GM19328 (cell line): ENCODE data around the gene STAC3.

Experiments used
- ATAC-seq: cut with Tn5 transposase; IDR thresholded peaks from one replicate; pipeline ENCODE4 v1.9.1; 2021; ENCODE audit warnings: mild to moderate bottlenecking, moderate library complexity; ENCODE audit not compliant: unreplicated experiment

STAC3 gene

DNA sequence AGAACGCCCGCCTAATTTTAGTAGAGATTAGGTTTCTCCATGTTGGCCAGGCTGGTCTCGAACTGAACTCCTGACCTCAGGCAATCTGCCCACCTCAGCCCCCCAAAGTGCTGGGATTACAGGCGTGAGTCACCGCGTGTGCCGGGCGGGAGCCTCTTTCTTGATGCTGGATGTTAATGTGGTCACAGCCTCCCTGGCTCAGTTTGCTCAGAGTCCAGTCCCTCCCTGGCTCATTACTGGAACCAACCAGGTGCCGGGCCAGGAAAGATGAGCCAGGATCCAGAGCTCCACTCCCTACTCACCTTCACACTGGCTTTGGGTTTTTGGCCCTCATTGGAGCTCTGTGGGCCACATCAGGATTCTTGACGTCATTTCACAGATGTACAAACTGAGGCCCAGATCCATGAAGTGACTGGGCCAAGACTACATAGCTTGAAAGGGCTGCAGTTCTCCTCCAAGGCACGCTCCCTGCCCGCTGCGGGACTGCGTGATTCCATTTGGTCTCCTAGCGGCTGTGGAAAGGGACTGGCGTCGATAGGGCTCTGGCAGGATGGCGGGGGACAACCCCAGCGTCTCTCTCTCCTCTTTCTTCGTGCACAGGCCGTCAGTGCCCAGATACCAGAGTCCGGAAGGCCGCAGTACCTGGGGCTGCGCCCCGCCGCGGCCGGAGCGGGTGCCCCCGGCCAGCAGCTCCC lies 26.6 kb downstream of the STAC3 start:
- ATAC-seq: no peak

- no peak for ATAC-seq
Observed at GRCh38 chr12:57223191-57224165, 27.5 kb downstream of the STAC3 start.

DNA sequence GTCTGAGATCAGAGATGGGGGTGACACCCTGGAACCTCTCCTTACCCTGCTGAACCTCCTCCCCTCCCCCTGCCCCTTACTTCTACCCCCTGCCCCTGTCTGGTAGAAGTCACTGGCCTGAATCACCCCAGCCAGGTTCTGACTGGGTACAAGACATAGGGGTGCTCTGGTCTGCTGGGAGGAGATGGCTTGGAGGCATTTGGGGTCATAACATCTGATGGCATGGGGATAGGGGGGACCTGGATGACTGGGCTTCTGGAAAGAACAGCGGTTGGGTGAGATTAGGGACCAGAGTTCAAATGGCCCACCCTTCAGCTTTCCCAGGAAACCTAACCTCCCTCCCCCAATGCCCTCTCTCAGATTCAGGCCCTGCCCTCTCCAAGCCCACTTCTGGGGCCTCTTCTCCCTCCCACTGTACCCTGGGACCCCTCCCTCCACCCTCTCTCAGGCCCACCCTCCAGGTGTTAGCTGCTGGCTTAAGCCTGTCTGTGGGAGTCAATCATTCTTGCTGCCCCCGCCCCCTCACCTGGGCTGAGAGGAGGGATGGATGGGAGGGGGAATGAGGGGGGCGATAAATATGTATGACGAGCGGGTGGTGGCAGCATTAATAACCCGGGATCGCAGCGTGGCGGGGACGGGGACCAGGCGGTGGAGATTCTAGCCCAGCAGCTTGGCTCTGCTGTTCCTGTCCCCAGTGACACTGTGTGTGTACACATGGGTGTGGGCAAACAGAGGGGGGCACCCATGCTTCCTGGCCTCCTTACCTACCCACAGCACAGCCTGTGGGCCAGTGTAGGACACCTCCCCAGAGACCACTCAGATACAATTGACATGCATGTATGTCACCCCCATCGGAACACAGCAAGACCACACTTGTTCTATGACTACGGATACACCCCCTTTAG lies 28.4 kb downstream of the STAC3 start:
- no peak for ATAC-seq

GRCh38 chr12:57221169-57221917 lies 29.6 kb downstream of the STAC3 start:
- ATAC-seq: no peak

- ATAC-seq: no peak
Observed at GRCh38 chr12:57220770-57221168, 30.2 kb downstream of the STAC3 start.

DNA sequence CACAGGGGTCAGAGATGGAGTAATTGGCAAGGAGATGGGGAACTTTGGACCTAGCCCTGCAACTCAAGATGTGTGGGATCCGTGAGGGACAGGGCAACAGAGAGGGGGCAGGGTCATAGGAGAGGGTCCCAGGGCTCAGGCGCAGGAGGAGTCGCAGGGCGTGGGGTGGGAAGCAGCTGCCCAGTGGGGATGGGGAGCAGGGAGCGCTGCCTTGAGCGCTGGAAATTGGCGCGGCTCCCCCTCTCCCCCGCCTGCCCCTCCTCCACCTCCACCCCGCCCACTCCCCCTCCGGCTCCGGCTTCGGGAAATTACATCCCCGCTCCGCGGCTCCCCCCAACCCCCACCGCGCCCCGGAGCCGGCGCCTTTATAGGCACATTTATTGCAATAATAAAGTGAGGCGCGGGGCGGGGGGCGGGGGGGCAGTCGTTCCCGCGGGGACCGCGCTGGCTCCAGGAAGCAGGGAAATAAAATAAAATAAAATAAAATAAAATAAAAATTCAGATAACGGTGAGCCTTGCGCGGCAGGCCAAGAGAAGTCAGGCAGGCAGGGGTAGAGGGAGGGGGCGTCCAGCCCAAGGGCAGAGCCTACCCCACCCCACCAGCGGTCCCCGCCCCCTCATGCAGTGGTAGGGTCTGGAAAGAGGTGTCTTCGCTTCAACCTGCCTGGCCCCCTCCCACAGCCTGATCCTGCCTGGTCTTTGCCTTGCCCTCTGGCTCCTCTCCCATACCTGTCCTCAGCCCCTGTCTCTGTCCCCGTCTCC lies 30.8 kb downstream of the STAC3 start:
- no peak for ATAC-seq

DNA sequence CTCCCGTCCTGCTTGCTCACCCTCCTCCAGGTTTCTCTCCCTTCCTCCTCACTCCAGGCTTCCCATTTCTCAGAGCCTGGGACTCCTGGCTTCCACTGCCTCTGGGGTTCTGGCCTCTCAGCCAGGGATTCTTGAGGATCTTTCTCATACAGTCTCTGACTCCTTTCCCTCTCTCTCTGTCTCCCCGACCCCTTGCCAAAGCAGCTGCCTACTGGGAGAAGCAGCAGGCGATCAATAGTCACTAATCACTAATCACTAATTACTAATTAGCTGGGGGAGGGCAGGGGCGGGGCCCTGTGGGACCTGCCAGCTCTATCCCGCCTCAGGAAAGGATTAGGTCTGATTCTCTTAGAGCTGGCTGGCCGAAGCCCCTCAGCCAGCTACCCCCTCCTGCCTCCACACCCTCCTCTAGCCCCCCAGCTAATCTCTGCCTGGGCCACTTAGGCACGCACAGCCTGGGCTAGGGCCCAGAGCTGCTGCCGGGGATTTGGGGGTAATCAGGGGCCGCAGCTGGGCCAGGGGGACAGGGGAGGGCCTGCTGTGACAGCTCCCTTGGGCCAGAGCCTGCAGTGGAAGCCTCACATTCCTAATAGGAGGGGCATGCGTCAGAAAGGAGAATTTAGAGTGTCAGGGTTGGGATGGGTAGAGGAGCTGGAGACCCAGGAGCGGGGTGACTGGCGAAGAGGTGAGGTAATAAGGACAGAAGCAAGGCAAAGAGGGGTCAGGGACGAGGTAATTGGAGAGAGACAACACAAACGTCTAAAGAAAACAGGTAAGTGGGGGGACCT lies 31.6 kb downstream of the STAC3 start:
- no peak for ATAC-seq

DNA sequence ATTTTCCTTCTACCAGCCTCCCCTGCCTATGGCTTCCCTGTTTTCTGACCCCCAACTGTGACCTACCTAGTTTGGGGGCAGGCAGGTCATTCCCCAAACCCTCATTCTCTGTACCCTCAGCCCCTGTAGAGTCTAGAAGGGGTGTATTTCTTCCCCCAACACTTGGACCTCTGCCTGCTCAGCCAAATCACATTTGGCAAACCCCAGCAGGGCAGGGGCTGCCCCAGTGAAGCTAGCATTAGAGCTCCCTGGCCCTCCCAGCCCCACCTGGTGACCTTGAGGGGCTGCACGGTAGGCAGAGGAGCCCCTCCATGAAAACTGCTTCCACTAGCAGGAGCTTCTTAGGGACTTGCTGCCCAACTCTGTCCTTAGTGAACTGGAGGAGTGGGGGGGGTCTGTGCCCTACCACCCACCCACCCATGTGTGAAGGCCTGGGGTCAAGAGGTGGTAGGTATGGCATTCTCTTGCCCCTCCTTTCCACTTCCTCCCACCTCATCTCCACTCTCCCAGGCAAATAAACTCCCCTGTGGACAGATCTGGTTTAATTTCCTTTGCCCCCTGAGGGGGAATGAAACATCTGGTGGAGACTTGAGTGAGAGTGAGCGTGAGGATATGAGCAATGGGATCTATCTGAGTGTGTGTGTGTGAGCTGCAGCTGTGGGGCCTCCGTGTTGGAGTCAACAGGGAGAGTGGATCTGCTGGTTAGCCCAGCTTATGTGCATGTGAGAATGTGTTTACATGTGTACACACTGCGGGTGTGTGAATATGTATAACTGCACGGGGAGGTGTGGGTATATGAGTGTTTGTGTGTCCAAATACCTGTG lies 32.7 kb downstream of the STAC3 start:
- no peak for ATAC-seq

GRCh38 chr12:57216921-57217879 lies 33.8 kb downstream of the STAC3 start:
- ATAC-seq: no peak

DNA sequence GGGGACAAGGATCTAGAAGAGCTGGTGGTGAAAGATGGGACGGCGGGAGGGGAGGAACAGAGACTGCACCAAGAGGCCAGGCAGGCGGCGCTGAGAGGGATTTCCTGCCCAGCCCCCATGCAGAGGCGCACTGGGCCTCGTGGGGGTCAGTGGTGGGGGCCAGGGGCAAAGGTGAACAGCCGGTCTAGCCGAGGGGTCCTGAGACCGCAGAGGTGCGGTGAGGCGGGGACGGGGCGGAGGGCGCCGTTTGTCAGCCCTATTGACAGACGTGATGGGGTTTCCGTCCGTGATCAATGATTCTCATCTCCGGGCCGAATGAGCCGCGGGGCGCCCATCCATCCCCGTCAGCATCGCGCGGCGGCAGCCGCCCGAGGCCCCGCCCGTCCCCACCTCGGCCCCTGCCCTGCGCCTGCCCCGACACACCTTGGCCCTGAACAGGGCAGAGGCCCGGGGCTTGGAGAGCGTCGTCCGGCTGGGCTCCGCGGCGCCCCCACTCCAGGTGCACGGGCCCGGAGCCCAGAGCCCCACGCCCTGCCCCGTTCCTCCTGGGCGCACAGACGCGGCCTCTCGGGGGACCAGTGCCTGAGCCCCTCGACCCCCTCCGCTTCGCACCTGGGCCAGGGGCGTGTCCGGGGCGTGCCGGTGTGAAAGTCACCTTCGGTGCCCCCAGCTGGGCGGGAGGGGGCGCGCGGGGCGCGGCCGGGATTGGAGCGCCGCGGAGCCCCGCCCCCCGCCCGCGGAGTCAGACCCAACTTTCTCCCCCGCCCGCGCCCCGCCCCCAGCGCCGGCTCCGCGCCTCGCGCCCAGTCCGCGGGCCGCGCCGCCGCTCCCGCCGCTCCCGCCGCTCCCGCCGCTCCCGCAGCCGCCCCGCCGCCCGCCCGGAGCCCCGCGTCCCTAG lies 34.7 kb downstream of the STAC3 start, which contains the start of gene NXPH4:
TSS of gene NXPH4 (plus strand) at position 781 of the 898 bp plus-strand sequence. CDS start 176 bp downstream, outside the sequence.
- ATAC-seq: no peak

DNA sequence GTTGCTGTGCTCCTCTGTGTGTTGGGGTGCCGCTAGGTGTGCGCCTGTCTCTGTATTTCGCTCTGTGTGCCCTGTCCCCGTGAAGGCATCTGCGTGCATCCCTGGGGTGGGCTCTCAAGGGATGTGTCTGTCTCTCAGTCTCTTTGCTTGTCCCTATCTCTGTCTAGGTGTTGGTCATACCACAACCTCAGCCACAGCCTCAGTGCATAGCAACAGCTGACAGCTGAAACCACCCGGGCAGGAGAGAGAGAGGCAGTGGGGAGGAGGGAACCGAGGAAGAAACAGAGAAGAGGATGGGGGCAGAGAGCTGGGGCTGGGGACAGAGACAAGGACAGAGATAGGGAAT lies 35.3 kb downstream of the STAC3 start:
- ATAC-seq: no peak

DNA sequence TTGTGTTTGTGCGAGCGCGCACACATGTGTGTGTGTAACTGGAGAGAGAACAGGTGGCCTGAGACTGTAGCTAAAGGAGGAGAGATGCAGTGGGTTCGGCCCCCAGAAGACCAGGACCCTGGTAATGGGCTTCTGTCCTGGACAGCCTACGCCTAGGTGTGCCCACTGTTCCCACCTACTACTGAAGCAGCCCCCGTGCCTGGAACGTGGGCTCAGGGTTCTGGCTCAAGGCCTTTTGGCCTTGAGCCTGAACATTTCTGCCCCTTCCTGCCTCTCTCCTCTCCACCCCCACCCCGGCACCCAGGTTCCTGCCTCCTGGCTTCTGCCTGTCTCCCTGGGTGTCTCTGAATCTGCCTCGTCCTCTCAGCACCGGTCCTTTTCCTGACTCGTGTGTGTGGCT lies 35.9 kb downstream of the STAC3 start:
- ATAC-seq: no peak

DNA sequence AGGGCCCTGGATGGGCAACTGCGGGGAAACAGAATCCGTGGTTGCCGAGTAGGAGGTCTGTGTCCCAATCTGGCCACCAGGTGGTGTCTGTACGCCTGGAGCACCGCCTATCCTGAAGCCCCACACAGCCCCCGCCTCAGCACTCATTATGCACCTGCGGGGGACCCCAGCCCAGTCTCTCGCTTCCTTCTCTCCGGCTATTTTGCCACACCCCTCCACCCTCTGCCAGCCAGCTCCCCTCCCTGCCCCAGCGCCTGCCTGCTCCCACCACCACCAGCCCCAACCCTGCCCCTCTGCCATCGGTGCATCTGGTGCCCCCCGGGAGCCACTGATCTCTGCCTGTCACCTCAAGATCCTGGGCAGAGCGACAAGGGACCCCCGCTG lies 36.6 kb downstream of the STAC3 start:
- no peak for ATAC-seq

DNA sequence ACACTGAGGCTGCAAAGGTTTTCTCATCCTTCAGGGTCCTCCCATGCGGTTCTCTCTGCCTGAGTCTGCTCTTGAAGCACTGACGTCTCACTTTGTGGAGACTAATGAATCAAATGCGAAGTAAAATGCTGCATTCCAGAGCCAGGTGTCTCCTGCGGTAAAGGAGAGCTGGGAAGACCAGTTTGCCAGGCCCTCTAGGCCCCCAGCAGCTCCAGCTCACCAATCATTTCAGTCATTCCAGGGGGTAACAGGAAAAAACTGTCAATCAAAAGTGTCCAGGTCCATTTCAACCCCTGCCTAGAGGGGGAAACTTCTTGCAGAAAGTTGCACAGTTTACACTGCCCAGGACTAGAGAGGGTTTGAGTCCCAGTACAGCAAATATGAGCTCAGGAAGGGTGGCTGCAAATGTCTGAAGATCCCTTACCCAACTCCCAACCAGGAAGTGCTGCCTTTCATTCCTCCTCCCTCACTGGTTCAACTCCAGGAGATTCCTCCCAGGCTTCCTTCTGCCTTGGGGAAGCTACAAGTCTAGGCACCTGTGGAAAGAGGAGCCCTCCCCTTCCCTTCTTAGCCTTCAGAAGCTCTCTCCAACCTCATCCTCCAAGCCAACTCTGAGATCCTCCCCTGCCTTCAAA lies 37.1 kb downstream of the STAC3 start:
- ATAC-seq: no peak

- ATAC-seq: no peak
Observed at GRCh38 chr12:57213058-57213715, 37.8 kb downstream of the STAC3 start.
